ENCODE results near the gene NKIRAS2. TPM values are rescaled to one million over a fixed set of nuclear protein-coding genes. Genes with fewer than 3 reads are reported as not detected.

NKIRAS2 gene
- total and polyA plus RNA-seq, 2 of the 13 experiments (the other 11 are each of a cell fraction or from before 2014, with no cell fraction given), result 27.9 to 42.0 TPM

DNA sequence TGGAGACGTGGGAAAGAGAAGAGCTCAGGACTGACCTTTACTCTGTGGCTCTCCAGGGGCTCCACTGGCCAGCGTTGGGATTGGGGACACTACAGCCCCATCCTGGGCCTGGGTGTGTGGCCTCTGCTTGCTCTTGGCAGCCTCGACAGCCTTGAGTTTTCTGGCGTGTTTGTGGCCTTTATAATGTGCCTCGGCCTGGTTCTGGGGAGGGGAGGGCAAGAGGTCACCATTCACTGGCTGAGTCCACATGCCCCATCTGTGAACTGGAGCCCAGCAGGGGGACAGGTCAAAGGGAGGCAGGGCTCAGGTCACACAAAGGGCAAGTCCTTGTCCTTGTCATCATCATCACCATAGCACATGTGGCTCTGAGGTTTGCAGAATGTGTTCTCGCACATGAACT, 11.7 kb downstream of the NKIRAS2 start (continued):
- TF ChIP-seq, protein P1, sequence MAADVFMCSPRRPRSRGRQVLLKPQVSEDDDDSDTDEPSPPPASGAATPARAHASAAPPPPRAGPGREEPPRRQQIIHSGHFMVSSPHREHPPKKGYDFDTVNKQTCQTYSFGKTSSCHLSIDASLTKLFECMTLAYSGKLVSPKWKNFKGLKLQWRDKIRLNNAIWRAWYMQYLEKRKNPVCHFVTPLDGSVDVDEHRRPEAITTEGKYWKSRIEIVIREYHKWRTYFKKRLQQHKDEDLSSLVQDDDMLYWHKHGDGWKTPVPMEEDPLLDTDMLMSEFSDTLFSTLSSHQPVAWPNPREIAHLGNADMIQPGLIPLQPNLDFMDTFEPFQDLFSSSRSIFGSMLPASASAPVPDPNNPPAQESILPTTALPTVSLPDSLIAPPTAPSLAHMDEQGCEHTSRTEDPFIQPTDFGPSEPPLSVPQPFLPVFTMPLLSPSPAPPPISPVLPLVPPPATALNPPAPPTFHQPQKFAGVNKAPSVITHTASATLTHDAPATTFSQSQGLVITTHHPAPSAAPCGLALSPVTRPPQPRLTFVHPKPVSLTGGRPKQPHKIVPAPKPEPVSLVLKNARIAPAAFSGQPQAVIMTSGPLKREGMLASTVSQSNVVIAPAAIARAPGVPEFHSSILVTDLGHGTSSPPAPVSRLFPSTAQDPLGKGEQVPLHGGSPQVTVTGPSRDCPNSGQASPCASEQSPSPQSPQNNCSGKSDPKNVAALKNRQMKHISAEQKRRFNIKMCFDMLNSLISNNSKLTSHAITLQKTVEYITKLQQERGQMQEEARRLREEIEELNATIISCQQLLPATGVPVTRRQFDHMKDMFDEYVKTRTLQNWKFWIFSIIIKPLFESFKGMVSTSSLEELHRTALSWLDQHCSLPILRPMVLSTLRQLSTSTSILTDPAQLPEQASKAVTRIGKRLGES (CRISPR knock-in tag; IDR thresholded peaks at IDR 0.05; ENCODE audit: borderline replicate concordance), result no peak
- TF ChIP-seq, protein P2, sequence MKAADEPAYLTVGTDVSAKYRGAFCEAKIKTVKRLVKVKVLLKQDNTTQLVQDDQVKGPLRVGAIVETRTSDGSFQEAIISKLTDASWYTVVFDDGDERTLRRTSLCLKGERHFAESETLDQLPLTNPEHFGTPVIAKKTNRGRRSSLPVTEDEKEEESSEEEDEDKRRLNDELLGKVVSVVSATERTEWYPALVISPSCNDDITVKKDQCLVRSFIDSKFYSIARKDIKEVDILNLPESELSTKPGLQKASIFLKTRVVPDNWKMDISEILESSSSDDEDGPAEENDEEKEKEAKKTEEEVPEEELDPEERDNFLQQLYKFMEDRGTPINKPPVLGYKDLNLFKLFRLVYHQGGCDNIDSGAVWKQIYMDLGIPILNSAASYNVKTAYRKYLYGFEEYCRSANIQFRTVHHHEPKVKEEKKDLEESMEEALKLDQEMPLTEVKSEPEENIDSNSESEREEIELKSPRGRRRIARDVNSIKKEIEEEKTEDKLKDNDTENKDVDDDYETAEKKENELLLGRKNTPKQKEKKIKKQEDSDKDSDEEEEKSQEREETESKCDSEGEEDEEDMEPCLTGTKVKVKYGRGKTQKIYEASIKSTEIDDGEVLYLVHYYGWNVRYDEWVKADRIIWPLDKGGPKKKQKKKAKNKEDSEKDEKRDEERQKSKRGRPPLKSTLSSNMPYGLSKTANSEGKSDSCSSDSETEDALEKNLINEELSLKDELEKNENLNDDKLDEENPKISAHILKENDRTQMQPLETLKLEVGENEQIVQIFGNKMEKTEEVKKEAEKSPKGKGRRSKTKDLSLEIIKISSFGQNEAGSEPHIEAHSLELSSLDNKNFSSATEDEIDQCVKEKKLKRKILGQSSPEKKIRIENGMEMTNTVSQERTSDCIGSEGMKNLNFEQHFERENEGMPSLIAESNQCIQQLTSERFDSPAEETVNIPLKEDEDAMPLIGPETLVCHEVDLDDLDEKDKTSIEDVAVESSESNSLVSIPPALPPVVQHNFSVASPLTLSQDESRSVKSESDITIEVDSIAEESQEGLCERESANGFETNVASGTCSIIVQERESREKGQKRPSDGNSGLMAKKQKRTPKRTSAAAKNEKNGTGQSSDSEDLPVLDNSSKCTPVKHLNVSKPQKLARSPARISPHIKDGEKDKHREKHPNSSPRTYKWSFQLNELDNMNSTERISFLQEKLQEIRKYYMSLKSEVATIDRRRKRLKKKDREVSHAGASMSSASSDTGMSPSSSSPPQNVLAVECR (CRISPR knock-in tag; IDR thresholded peaks at IDR 0.05; ENCODE audit: borderline replicate concordance), result peak; percentile 36; the same call in 1 of the 2 replicates
- TF ChIP-seq MBD4 (IDR thresholded peaks at IDR 0.05; ENCODE audit: borderline replicate concordance, low read length), result no peak
- no peak for TF ChIP-seq NFRKB (IDR thresholded peaks at IDR 0.05)
- TF ChIP-seq ZNF839 (CRISPR knock-in tag; IDR thresholded peaks at IDR 0.05; ENCODE audit: borderline replicate concordance), result no peak
- TF ChIP-seq ZNF83 (CRISPR knock-in tag; IDR thresholded peaks at IDR 0.05; ENCODE audit: borderline replicate concordance), result no peak
- TF ChIP-seq ATF4 (CRISPR knock-in tag; IDR thresholded peaks at IDR 0.05), result no peak
- TF ChIP-seq, protein P3, sequence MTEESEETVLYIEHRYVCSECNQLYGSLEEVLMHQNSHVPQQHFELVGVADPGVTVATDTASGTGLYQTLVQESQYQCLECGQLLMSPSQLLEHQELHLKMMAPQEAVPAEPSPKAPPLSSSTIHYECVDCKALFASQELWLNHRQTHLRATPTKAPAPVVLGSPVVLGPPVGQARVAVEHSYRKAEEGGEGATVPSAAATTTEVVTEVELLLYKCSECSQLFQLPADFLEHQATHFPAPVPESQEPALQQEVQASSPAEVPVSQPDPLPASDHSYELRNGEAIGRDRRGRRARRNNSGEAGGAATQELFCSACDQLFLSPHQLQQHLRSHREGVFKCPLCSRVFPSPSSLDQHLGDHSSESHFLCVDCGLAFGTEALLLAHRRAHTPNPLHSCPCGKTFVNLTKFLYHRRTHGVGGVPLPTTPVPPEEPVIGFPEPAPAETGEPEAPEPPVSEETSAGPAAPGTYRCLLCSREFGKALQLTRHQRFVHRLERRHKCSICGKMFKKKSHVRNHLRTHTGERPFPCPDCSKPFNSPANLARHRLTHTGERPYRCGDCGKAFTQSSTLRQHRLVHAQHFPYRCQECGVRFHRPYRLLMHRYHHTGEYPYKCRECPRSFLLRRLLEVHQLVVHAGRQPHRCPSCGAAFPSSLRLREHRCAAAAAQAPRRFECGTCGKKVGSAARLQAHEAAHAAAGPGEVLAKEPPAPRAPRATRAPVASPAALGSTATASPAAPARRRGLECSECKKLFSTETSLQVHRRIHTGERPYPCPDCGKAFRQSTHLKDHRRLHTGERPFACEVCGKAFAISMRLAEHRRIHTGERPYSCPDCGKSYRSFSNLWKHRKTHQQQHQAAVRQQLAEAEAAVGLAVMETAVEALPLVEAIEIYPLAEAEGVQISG (CRISPR knock-in tag; IDR thresholded peaks at IDR 0.05), result peak; percentile 61; the same call in 1 of the 2 replicates
- TF ChIP-seq ZNF629 (CRISPR knock-in tag; conservative IDR thresholded peaks at IDR 0.05), result peak; percentile 52; the same call in 1 of the 2 replicates
- TF ChIP-seq THAP9 (CRISPR knock-in tag; IDR thresholded peaks at IDR 0.05; ENCODE audit: borderline replicate concordance), result 0 out of 2 replicates have a peak, but pooled peaks have one; percentile 27
- no peak for TF ChIP-seq XRCC5 (optimal IDR thresholded peaks at IDR 0.05; ENCODE audit: low read length)
- TF ChIP-seq ZNF605 (CRISPR knock-in tag; IDR thresholded peaks at IDR 0.05), result no peak
- TF ChIP-seq AGO2 (optimal IDR thresholded peaks at IDR 0.05; ENCODE audit: low read depth, low read length), result no peak
- peak; percentile 50 for TF ChIP-seq TEAD3 (CRISPR knock-in tag; optimal IDR thresholded peaks at IDR 0.05; ENCODE audit: borderline replicate concordance)
- TF ChIP-seq GLI4 (CRISPR knock-in tag; IDR thresholded peaks at IDR 0.05; ENCODE audit: borderline replicate concordance), result no peak
- TF ChIP-seq ZNF572 (CRISPR knock-in tag; IDR thresholded peaks at IDR 0.05), result no peak

All from HepG2 (cell line).